HT1080 (cell line): ENCODE results near the gene RELB. TPM values are rescaled to one million over a fixed set of nuclear protein-coding genes. Genes with fewer than 3 reads are reported as not detected.
A peak's percentile ranks its signal among the peaks of the same experiment; 100 is the strongest.

Experiments used
- DNase-seq: peaks from one replicate; pipeline ENCODE4 v3.0.0-alpha.2; 2015; ENCODE audit warnings: low read depth
- small RNA-seq: library from RNA; depleted of rRNA; stranded (forward); fragments of <200 nt; gene quantifications from one replicate; pipeline ENCODE3, GENCODE V24; 2014
- total RNA-seq: library from RNA; depleted of rRNA; stranded (reverse); fragments of >200 nt; shearing (Covaris generic); gene quantifications from 2 replicates; pipeline ENCODE4 v1.2.3, GENCODE V29; 2014; rRNA removed

Gene RELB
- total RNA-seq, 1 experiment from 2014 or later = 3.2 TPM

DNA sequence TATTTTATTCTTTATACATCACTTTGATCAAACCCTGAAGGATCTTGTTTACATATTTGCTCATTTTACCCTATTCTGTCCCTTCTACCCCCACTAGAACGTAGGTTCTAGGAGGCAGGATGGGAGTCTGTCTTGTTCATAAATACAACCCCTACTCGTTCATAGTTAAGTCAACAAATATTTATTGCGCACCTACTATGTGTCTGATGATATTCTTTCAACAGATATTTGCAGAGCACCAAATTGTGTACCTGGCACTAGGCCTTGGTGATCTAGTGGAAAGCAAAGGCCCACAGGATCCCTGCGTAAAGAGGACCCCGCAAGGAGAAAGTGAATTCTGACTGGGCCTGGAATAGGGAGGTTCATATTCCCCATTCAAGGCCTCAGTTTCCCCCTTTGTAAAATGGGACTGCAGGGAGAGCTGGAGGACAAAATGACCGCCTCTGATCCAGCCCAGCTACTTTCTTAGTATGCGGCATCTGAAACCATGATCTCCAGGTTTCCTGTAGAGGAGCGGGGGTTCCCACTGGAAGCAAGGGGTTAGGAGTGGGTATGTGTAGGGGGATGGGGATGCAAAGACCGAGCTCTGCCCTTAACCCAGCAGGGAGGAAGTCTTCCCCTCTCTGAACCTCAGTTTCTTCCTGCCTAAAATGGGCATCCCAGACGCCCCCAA is 77.3 kb downstream of the RELB start:
- no peak for DNase-seq

DNA sequence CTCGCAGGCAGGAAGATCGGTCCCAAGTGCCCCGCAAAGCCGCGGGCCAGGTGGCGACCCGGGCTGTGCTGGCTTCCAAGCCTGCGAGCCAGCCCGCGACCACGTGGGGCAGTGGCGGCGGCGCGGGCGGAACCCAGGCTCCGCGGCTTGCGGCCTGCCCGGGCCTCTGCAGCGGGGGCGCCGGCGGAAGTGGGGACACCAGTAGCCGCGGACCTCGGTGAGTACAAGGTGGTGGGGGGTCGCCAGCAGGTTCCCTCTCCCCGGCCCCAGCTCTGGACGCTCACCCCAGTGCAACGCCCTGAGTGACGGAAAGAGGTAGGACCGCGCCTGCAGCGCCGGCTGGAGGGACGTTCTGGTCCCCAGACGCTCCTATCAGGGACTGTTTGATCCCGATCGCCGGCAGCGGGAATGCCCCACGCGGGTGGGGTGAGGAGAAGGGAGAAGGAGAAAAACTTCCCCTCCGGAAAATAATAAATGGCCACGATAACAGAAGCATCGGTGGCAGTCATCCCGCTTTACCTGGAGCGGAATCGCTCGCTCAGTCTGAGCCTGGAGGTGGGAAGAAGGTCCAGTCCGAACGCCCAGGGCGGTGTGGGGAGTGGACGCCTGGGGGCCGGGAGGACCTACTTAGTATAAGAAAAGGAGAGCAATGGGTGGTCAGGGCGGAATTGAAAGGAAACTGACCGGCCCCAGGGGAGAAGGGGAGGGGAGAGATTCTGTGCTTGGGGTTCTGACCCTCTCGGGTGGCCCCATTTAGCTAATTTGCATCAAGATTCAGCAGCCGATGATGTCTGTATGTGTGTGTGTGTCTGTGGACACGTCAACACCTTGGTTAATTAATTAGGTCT is 78.0 kb downstream of the RELB start, which contains the start of gene GEMIN7:
Gene GEMIN7 (plus strand): TSS at position 198 of the 848 bp plus-strand sequence. CDS start 10,855 bp downstream, outside the sequence.
- peak; percentile 71 for DNase-seq

GRCh38 chr19:45079911-45080370 is 78.7 kb downstream of the RELB start:
- no peak for DNase-seq

GRCh38 chr19:45082170-45082569 is 80.9 kb downstream of the RELB start:
- no peak for DNase-seq

- no peak for DNase-seq
Measured at GRCh38 chr19:45086480-45086879, 85.2 kb downstream of the RELB start.

GRCh38 chr19:45087531-45087930 is 86.3 kb downstream of the RELB start:
- no peak for DNase-seq

Small RNA genes within 50 kb of the gene (small RNA-seq; reads per million reads assigned to genes)
- gene RNU6-611P = not detected

Other genes with a start within 250 kb of the RELB start
- 0.33 TPM in 1 of 2 replicates, not detected in the other for gene CBLC, start 223.6 kb upstream of the RELB start, total RNA-seq
- gene BCAM, start 192.4 kb upstream of the RELB start, total RNA-seq = 2.0 and 3.9 TPM in 2 replicates
- 131 and 151 TPM in 2 replicates for gene NECTIN2, start 155.2 kb upstream of the RELB start, total RNA-seq
- gene TOMM40, start 110.2 kb upstream of the RELB start, total RNA-seq = 230 and 243 TPM in 2 replicates
- 1.4 and 1.9 TPM in 2 replicates for gene APOE, start 95.7 kb upstream of the RELB start, total RNA-seq
- 0.37 and 2.7 TPM in 2 replicates for gene APOC1, start 86.9 kb upstream of the RELB start, total RNA-seq
- gene APOC4, start 59.2 kb upstream of the RELB start, total RNA-seq = not detected in 2 replicates
- gene APOC2, start 55.4 kb upstream of the RELB start, total RNA-seq = not detected in 2 replicates
- 34.2 and 51.5 TPM in 2 replicates for gene CLPTM1, start 46.1 kb upstream of the RELB start, total RNA-seq
- gene CLASRP, start 37.6 kb downstream of the RELB start, total RNA-seq = 31.0 and 36.9 TPM in 2 replicates
- not detected in 2 replicates for gene ZNF296, start 75.0 kb downstream of the RELB start, total RNA-seq
- 58.2 and 59.2 TPM in 2 replicates for gene GEMIN7, start 77.8 kb downstream of the RELB start, total RNA-seq
- gene PPP1R37, start 91.7 kb downstream of the RELB start, total RNA-seq = 24.8 and 26.5 TPM in 2 replicates
- gene NKPD1, start 159.5 kb downstream of the RELB start, total RNA-seq = not detected in 2 replicates
- gene TRAPPC6A, start 176.8 kb downstream of the RELB start, total RNA-seq = 0.98 and 1.5 TPM in 2 replicates
- gene BLOC1S3, start 177.3 kb downstream of the RELB start, total RNA-seq = 1.5 and 5.0 TPM in 2 replicates
- 0.56 and 0.84 TPM in 2 replicates for gene EXOC3L2, start 243.9 kb downstream of the RELB start, total RNA-seq
- 5.3 and 9.2 TPM in 2 replicates for gene MARK4, start 249.8 kb downstream of the RELB start, total RNA-seq